ENCODE measurements around the gene KPNA2. TPM values are rescaled to one million over a fixed set of nuclear protein-coding genes. Genes with fewer than 3 reads are reported as not detected.
"Not testable (repeated sequence)": the region's sequence is repeated elsewhere in the genome, so short reads cannot be mapped to it uniquely, and the experiment has no call there.

Gene KPNA2
- total and polyA plus RNA-seq, 4 donors = 44.1 to 101 (median 76.0) TPM

GRCh38 chr17:68018493-68018892 lies 17.0 kb upstream of the KPNA2 start:
- H3K4me3 ChIP-seq (ENCODE audit: low read depth, low read length); H3K9me3 ChIP-seq (ENCODE audit: control insufficient read depth, insufficient read depth, low read length); DNase-seq (ENCODE audit: low read depth in 4 of 6, low spot score in 6 of 6); H3K36me3 ChIP-seq (ENCODE audit: control insufficient read depth, insufficient read depth, low read length); H3K27me3 ChIP-seq (ENCODE audit: control insufficient read depth, insufficient read depth, low read length); H3K4me1 ChIP-seq (ENCODE audit: control insufficient read depth, insufficient read depth, low read length); H3K27ac ChIP-seq (ENCODE audit: low read depth, low read length): not testable (repeated sequence)
- 95% methylated on average over 13 of the region's 21 CpGs for WGBS (ENCODE audit: insufficient coverage)

GRCh38 chr17:68019336-68019674 lies 16.2 kb upstream of the KPNA2 start:
- no peaks in the 10 kb centered on the region for H3K27me3 ChIP-seq (ENCODE audit: control insufficient read depth, insufficient read depth, low read length)
- no peaks in the 10 kb centered on the region for H3K9me3 ChIP-seq (ENCODE audit: control insufficient read depth, insufficient read depth, low read length)
- no peak for DNase-seq (ENCODE audit: low read depth in 4 of 6, low spot score in 6 of 6)
- 80% methylated on average over 2 of the region's 9 CpGs for WGBS (ENCODE audit: insufficient coverage)
- no peaks in the 10 kb centered on the region for H3K36me3 ChIP-seq (ENCODE audit: control insufficient read depth, insufficient read depth, low read length)
- H3K27ac ChIP-seq (ENCODE audit: low read depth, low read length) = no peak overlapping the region
- H3K4me1 ChIP-seq (ENCODE audit: control insufficient read depth, insufficient read depth, low read length) = peaks cover 10% of the 10 kb centered on the region
- peak overlapping the region; percentile 83 for H3K4me3 ChIP-seq (ENCODE audit: low read depth, low read length)

- peak overlapping the region; percentile 89 for H3K27ac ChIP-seq (ENCODE audit: low read depth, low read length)
- peaks cover 10% of the 10 kb centered on the region for H3K4me1 ChIP-seq (ENCODE audit: control insufficient read depth, insufficient read depth, low read length)
- H3K27me3 ChIP-seq (ENCODE audit: control insufficient read depth, insufficient read depth, low read length) = no peaks in the 10 kb centered on the region
- DNase-seq (ENCODE audit: low read depth in 4 of 6, low spot score in 6 of 6) = peak; percentile 92 to 98 (median 94)
- under 1% methylated on average over 51 of the region's 51 CpGs for WGBS (ENCODE audit: insufficient coverage)
- H3K36me3 ChIP-seq (ENCODE audit: control insufficient read depth, insufficient read depth, low read length) = no peaks in the 10 kb centered on the region
- H3K9me3 ChIP-seq (ENCODE audit: control insufficient read depth, insufficient read depth, low read length) = no peaks in the 10 kb centered on the region
- peak overlapping the region; percentile 83 for H3K4me3 ChIP-seq (ENCODE audit: low read depth, low read length)
Observed at GRCh38 chr17:68019675-68020408, 15.7 kb upstream of the KPNA2 start.

GRCh38 chr17:68020409-68020756 lies 15.2 kb upstream of the KPNA2 start:
- no peaks in the 10 kb centered on the region for H3K9me3 ChIP-seq (ENCODE audit: control insufficient read depth, insufficient read depth, low read length)
- H3K27me3 ChIP-seq (ENCODE audit: control insufficient read depth, insufficient read depth, low read length) = no peaks in the 10 kb centered on the region
- 0% methylated on average over 2 of the region's 12 CpGs for WGBS (ENCODE audit: insufficient coverage)
- no peak for DNase-seq (ENCODE audit: low read depth in 4 of 6, low spot score in 6 of 6)
- peaks cover 9% of the 10 kb centered on the region for H3K4me1 ChIP-seq (ENCODE audit: control insufficient read depth, insufficient read depth, low read length)
- H3K4me3 ChIP-seq (ENCODE audit: low read depth, low read length) = peak overlapping the region; percentile 83
- no peaks in the 10 kb centered on the region for H3K36me3 ChIP-seq (ENCODE audit: control insufficient read depth, insufficient read depth, low read length)
- H3K27ac ChIP-seq (ENCODE audit: low read depth, low read length) = peak overlapping the region; percentile 89

GRCh38 chr17:68020791-68021190 lies 14.7 kb upstream of the KPNA2 start:
- Histone ChIP-seq H3K27ac (ENCODE audit: low read depth, low read length) (peak overlapping the region; percentile 89), H3K4me3 (ENCODE audit: low read depth, low read length) (peak overlapping the region; percentile 83)
- DNase-seq (ENCODE audit: low read depth in 4 of 6, low spot score in 6 of 6); H3K9me3 ChIP-seq (ENCODE audit: control insufficient read depth, insufficient read depth, low read length); H3K4me1 ChIP-seq (ENCODE audit: control insufficient read depth, insufficient read depth, low read length); H3K36me3 ChIP-seq (ENCODE audit: control insufficient read depth, insufficient read depth, low read length); H3K27me3 ChIP-seq (ENCODE audit: control insufficient read depth, insufficient read depth, low read length): not testable (repeated sequence)
- WGBS (ENCODE audit: insufficient coverage) = 85% methylated on average over 9 of the region's 13 CpGs

- whole genome bisulfite sequencing (ENCODE audit: insufficient coverage) = 100% methylated on average over 1 of the region's 8 CpGs
- Histone ChIP-seq H3K27ac (ENCODE audit: low read depth, low read length) (no peak overlapping the region), H3K4me1 (ENCODE audit: control insufficient read depth, insufficient read depth, low read length) (peaks cover 5% of the 10 kb centered on the region), H3K4me3 (ENCODE audit: low read depth, low read length) (no peak overlapping the region), H3K27me3 (ENCODE audit: control insufficient read depth, insufficient read depth, low read length) (no peaks in the 10 kb centered on the region), H3K9me3 (ENCODE audit: control insufficient read depth, insufficient read depth, low read length) (no peaks in the 10 kb centered on the region), H3K36me3 (ENCODE audit: control insufficient read depth, insufficient read depth, low read length) (no peaks in the 10 kb centered on the region)
- no peak for DNase-seq (ENCODE audit: low read depth in 4 of 6, low spot score in 6 of 6)
Observed at GRCh38 chr17:68021963-68022362, 13.6 kb upstream of the KPNA2 start.

GRCh38 chr17:68022547-68022946 lies 13.0 kb upstream of the KPNA2 start:
- H3K36me3 ChIP-seq (ENCODE audit: control insufficient read depth, insufficient read depth, low read length); H3K4me3 ChIP-seq (ENCODE audit: low read depth, low read length); H3K9me3 ChIP-seq (ENCODE audit: control insufficient read depth, insufficient read depth, low read length); H3K4me1 ChIP-seq (ENCODE audit: control insufficient read depth, insufficient read depth, low read length); H3K27me3 ChIP-seq (ENCODE audit: control insufficient read depth, insufficient read depth, low read length); DNase-seq (ENCODE audit: low read depth in 4 of 6, low spot score in 6 of 6); H3K27ac ChIP-seq (ENCODE audit: low read depth, low read length): not testable (repeated sequence)
- WGBS (ENCODE audit: insufficient coverage) = 94% methylated on average over 6 of the region's 15 CpGs

- Histone ChIP-seq H3K27me3 (ENCODE audit: control insufficient read depth, insufficient read depth, low read length) (no peaks in the 10 kb centered on the region), H3K27ac (ENCODE audit: low read depth, low read length) (no peak overlapping the region), H3K4me1 (ENCODE audit: control insufficient read depth, insufficient read depth, low read length) (no peaks in the 10 kb centered on the region), H3K36me3 (ENCODE audit: control insufficient read depth, insufficient read depth, low read length) (no peaks in the 10 kb centered on the region), H3K4me3 (ENCODE audit: low read depth, low read length) (no peak overlapping the region), H3K9me3 (ENCODE audit: control insufficient read depth, insufficient read depth, low read length) (no peaks in the 10 kb centered on the region)
- 64% methylated on average over 6 of the region's 8 CpGs for WGBS (ENCODE audit: insufficient coverage)
- DNase-seq (ENCODE audit: low read depth in 4 of 6, low spot score in 6 of 6) = no peak
Observed at GRCh38 chr17:68029512-68030215, 5.9 kb upstream of the KPNA2 start.

- Histone ChIP-seq H3K36me3 (ENCODE audit: control insufficient read depth, insufficient read depth, low read length) (peaks cover 14% of the 10 kb centered on the region), H3K4me1 (ENCODE audit: control insufficient read depth, insufficient read depth, low read length) (no peaks in the 10 kb centered on the region), H3K27ac (ENCODE audit: low read depth, low read length) (peak overlapping the region; percentile 67), H3K27me3 (ENCODE audit: control insufficient read depth, insufficient read depth, low read length) (no peaks in the 10 kb centered on the region), H3K9me3 (ENCODE audit: control insufficient read depth, insufficient read depth, low read length) (no peaks in the 10 kb centered on the region), H3K4me3 (ENCODE audit: low read depth, low read length) (no peak overlapping the region)
- WGBS (ENCODE audit: insufficient coverage) = 78% methylated on average over 2 of the region's 7 CpGs
- peak in 2 of 6 donors; percentile 41 to 70 for DNase-seq (ENCODE audit: low read depth in 4 of 6, low spot score in 6 of 6)
Observed at GRCh38 chr17:68033636-68034451, 1.7 kb upstream of the KPNA2 start.
